HepG2 (cell line): ENCODE data around the gene TCF7L2. TPM values are rescaled to one million over a fixed set of nuclear protein-coding genes. Genes with fewer than 3 reads are reported as not detected.

ENCODE experiments used
- ASH2L ChIP-seq: fragments of 300-600, 200-600 bp; sonication (generic); IDR thresholded peaks from 2 replicates; pipeline ENCODE4 v1.7.0; 2017; ENCODE audit warnings: low read depth, mild to moderate bottlenecking, moderate library complexity, mixed read lengths, low read length; ENCODE audit not compliant: insufficient read length
- FOXK1 ChIP-seq: sonication (generic); formaldehyde crosslinking; IDR thresholded peaks from 2 replicates; pipeline ENCODE4 v1.4.0; 2020; ENCODE audit warnings: low read depth, missing genetic modification reagents, borderline replicate concordance
- NFIC ChIP-seq: IDR thresholded peaks from 2 replicates; pipeline ENCODE4 v1.6.1; 2012; ENCODE audit warnings: mild to moderate bottlenecking, low read length, inconsistent platforms
- RERE ChIP-seq: IDR thresholded peaks from 2 replicates; pipeline ENCODE4 v1.6.1; 2016; ENCODE audit warnings: low read depth, missing genetic modification reagents, missing compliant biosample characterization
- SMAD3 ChIP-seq: sonication (generic); formaldehyde crosslinking; IDR thresholded peaks from 2 replicates; pipeline ENCODE4 v1.4.0; 2020; ENCODE audit warnings: missing genetic modification reagents
- SP1 ChIP-seq, 2 experiments: fragments of 450-650 bp in 1 of 2; sonication (generic) in 1 of 2; formaldehyde crosslinking in 1 of 2; IDR thresholded peaks; 2 replicates each; pipeline versions ENCODE4 v1.4.0 to v1.6.1; 2016 to 2020; ENCODE audit warnings: missing genetic modification reagents in 1 of 2
- ZMAT3 ChIP-seq: sonication (generic); formaldehyde crosslinking; conservative IDR thresholded peaks from 2 replicates; pipeline ENCODE4 v1.7.0; 2021; ENCODE audit warnings: missing genetic modification reagents
- polyA plus RNA-seq, 8 experiments: library from polyadenylated mRNA; depleted of rRNA in 3 of 8; stranded (reverse) in 7 of 8; unstranded in 1 of 8; fragments of >200 nt; fragmentation: Illumina TruSeq in 4 of 8; extraction: Trizol in 4 of 8; gene quantifications; 2 replicates each; pipeline versions ENCODE4 v1.2.1 to v1.2.3, GENCODE V29; 2011 to 2016; ENCODE audit warnings: low read depth in 4 of 8, missing spikeins in 1 of 8, mixed read lengths in 1 of 8; ENCODE audit not compliant: insufficient read depth in 1 of 8
- total RNA-seq, 5 experiments: library from RNA; depleted of rRNA; stranded (reverse); fragments of >200 nt; fragmentation: Illumina TruSeq; extraction: Trizol; gene quantifications; 2 replicates each; pipeline ENCODE4 v1.2.3, GENCODE V29; 2016; ENCODE audit warnings: low read depth in 1 of 5
- TF ChIP-seq, protein P1 (sequence below): sonication (generic); formaldehyde crosslinking; IDR thresholded peaks from 2 replicates; pipeline ENCODE4 v1.4.0; 2020; ENCODE audit warnings: mild to moderate bottlenecking, missing genetic modification reagents
- TF ChIP-seq, protein P2 (sequence below): IDR thresholded peaks from 2 replicates; pipeline ENCODE4 v1.6.1; 2012; ENCODE audit warnings: low read length, improper control_type of control experiment

The TCF7L2 gene
- total and polyA plus RNA-seq, 2 of the 13 experiments (the other 11 are each of a cell fraction or from before 2014, with no cell fraction given), result 3.9 to 13.7 TPM

DNA sequence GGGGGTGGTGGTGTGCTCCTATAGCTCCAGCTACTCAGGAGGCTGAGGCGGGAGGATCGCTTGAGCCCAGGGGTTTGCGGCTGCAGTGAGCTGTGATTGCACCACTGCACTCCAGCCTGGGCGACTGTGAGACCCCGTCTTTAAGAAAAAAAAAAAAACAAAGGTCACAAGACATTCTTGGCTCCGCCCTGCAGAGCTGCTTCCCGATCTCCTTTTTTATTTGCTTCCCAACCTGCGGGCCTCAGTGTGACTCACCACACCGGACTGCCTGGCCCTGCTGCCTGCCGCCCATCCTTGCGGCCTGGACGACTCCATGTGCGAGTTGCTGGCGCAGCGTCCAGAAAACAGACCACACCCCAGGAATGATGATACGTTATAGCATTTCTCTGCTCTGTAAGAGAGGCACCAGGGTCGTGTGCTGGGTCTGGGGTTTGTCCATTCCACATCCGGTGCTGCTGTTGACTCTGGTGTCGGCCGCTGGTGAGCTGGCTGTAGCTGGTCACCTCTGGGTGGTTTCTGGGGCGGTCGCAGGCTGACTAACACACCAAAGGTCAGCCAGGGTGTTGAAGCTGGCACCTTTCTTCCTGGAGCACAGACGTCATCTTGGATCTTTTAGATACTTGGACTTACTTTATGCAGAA is 123.6 kb downstream of the TCF7L2 start (continued):
- TF ChIP-seq RERE (CRISPR knock-in tag) (peak; percentile 28; the same call in 1 of the 2 replicates), FOXK1 (CRISPR knock-in tag) (peak; percentile 74; the same call in 1 of the 2 replicates), NFIC (0 out of 2 replicates have a peak, but pooled peaks have one; percentile 48), ZMAT3 (CRISPR knock-in tag) (no peak; the same call in 1 of the 2 replicates), SP1 (IDR thresholded peaks at IDR 0.05) (no peak), SP1 (CRISPR knock-in tag; IDR thresholded peaks at IDR 0.05) (peak; percentile 42; the same call in 1 of the 2 replicates), ASH2L (peak; percentile 43), SMAD3 (CRISPR knock-in tag) (peak; percentile 52; the same call in 1 of the 2 replicates)
- TF ChIP-seq, protein P1, sequence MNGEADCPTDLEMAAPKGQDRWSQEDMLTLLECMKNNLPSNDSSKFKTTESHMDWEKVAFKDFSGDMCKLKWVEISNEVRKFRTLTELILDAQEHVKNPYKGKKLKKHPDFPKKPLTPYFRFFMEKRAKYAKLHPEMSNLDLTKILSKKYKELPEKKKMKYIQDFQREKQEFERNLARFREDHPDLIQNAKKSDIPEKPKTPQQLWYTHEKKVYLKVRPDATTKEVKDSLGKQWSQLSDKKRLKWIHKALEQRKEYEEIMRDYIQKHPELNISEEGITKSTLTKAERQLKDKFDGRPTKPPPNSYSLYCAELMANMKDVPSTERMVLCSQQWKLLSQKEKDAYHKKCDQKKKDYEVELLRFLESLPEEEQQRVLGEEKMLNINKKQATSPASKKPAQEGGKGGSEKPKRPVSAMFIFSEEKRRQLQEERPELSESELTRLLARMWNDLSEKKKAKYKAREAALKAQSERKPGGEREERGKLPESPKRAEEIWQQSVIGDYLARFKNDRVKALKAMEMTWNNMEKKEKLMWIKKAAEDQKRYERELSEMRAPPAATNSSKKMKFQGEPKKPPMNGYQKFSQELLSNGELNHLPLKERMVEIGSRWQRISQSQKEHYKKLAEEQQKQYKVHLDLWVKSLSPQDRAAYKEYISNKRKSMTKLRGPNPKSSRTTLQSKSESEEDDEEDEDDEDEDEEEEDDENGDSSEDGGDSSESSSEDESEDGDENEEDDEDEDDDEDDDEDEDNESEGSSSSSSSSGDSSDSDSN (CRISPR knock-in tag), result peak; percentile 76
- TF ChIP-seq, protein P2, sequence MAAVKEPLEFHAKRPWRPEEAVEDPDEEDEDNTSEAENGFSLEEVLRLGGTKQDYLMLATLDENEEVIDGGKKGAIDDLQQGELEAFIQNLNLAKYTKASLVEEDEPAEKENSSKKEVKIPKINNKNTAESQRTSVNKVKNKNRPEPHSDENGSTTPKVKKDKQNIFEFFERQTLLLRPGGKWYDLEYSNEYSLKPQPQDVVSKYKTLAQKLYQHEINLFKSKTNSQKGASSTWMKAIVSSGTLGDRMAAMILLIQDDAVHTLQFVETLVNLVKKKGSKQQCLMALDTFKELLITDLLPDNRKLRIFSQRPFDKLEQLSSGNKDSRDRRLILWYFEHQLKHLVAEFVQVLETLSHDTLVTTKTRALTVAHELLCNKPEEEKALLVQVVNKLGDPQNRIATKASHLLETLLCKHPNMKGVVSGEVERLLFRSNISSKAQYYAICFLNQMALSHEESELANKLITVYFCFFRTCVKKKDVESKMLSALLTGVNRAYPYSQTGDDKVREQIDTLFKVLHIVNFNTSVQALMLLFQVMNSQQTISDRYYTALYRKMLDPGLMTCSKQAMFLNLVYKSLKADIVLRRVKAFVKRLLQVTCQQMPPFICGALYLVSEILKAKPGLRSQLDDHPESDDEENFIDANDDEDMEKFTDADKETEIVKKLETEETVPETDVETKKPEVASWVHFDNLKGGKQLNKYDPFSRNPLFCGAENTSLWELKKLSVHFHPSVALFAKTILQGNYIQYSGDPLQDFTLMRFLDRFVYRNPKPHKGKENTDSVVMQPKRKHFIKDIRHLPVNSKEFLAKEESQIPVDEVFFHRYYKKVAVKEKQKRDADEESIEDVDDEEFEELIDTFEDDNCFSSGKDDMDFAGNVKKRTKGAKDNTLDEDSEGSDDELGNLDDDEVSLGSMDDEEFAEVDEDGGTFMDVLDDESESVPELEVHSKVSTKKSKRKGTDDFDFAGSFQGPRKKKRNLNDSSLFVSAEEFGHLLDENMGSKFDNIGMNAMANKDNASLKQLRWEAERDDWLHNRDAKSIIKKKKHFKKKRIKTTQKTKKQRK, result no peak
